SK-N-SH treated with all-trans-retinoic acid at 6 μM for 48 hours (cell line): ENCODE results near the gene GALR1.

Experiments used
- ATAC-seq: fragments of 200-7000 bp; cut with Tn5 transposase; 3 replicates; pipeline ENCODE4 v1.9.1; 2020; ENCODE audit warnings: mild to moderate bottlenecking, moderate library complexity
- ARNTL ChIP-seq: fragments of 450-650 bp; formaldehyde crosslinking; IDR thresholded peaks from 2 replicates; pipeline ENCODE4 v1.5.0; 2020; ENCODE audit warnings: low read depth, mild to moderate bottlenecking, moderate library complexity, borderline replicate concordance
- CSDC2 ChIP-seq: fragments of 250-450 bp; sonication (Bioruptor Pico); IDR thresholded peaks from 2 replicates; pipeline ENCODE4 v1.5.0; 2020; ENCODE audit warnings: mild to moderate bottlenecking, moderate library complexity
- ESRRG ChIP-seq: fragments of 250-450 bp; sonication (Bioruptor Pico); IDR thresholded peaks from 2 replicates; pipeline ENCODE4 v1.6.1; 2021; ENCODE audit warnings: mild to moderate bottlenecking
- GLIS3 ChIP-seq: fragments of 250-450 bp; sonication (Bioruptor Pico); IDR thresholded peaks from 2 replicates; pipeline ENCODE4 v1.5.0; 2020; ENCODE audit warnings: mild to moderate bottlenecking, moderate library complexity
- ISL1 ChIP-seq: fragments of 250-450 bp; sonication (Bioruptor Pico); IDR thresholded peaks from 2 replicates; pipeline ENCODE4 v2.1.2; 2022; ENCODE audit warnings: mild to moderate bottlenecking, moderate library complexity
- PATZ1 ChIP-seq: fragments of 250-450 bp; sonication (Bioruptor Pico); IDR thresholded peaks from 2 replicates; pipeline ENCODE4 v1.8.0; 2020; ENCODE audit warnings: mild to moderate bottlenecking, moderate library complexity, borderline replicate concordance
- PPARA ChIP-seq: fragments of 250-450 bp; sonication (Bioruptor Pico); IDR thresholded peaks from 2 replicates; pipeline ENCODE4 v1.5.0; 2020; ENCODE audit warnings: mild to moderate bottlenecking, borderline replicate concordance
- RARB ChIP-seq: fragments of 250-450 bp; sonication (Bioruptor Pico); IDR thresholded peaks from 2 replicates; pipeline ENCODE4 v1.8.0; 2021; ENCODE audit warnings: mild to moderate bottlenecking, moderate library complexity
- SNAI2 ChIP-seq: fragments of 250-450 bp; sonication (Bioruptor Pico); IDR thresholded peaks from 2 replicates; pipeline ENCODE4 v1.5.0; 2020; ENCODE audit warnings: mild to moderate bottlenecking, moderate library complexity
- TCF4 ChIP-seq: fragments of 250-450 bp; sonication (Bioruptor Pico); IDR thresholded peaks from 2 replicates; pipeline ENCODE4 v1.8.0; 2021; ENCODE audit warnings: mild to moderate bottlenecking, moderate library complexity, borderline replicate concordance
- TOX ChIP-seq: fragments of 250-450 bp; sonication (Bioruptor Pico); IDR thresholded peaks from 2 replicates; pipeline ENCODE4 v1.8.0; 2021; ENCODE audit warnings: mild to moderate bottlenecking, moderate library complexity, borderline replicate concordance
- TSHZ2 ChIP-seq: fragments of 250-450 bp; sonication (Bioruptor Pico); IDR thresholded peaks from 2 replicates; pipeline ENCODE4 v1.5.0; 2020; ENCODE audit warnings: mild to moderate bottlenecking, moderate library complexity
- ZC3H10 ChIP-seq: fragments of 250-450 bp; sonication (Bioruptor Pico); IDR thresholded peaks from 2 replicates; pipeline ENCODE4 v1.5.1; 2021; ENCODE audit warnings: mild to moderate bottlenecking, moderate library complexity
- ZFP3 ChIP-seq: fragments of 250-450 bp; sonication (Bioruptor Pico); IDR thresholded peaks from 2 replicates; pipeline ENCODE4 v1.5.0; 2020; ENCODE audit warnings: mild to moderate bottlenecking, moderate library complexity
- ZFP30 ChIP-seq: fragments of 450-650 bp; formaldehyde crosslinking; IDR thresholded peaks from 2 replicates; pipeline ENCODE4 v1.5.0; 2022; ENCODE audit warnings: mild to moderate bottlenecking, moderate library complexity
- ZNF565 ChIP-seq: fragments of 450-650 bp; formaldehyde crosslinking; conservative IDR thresholded peaks from 2 replicates; pipeline ENCODE4 v1.5.0; 2020; ENCODE audit warnings: low read depth, mild to moderate bottlenecking, moderate library complexity
- ZNF70 ChIP-seq: fragments of 450-650 bp; formaldehyde crosslinking; IDR thresholded peaks from 2 replicates; pipeline ENCODE4 v1.5.0; 2020; ENCODE audit warnings: mild to moderate bottlenecking, moderate library complexity
- ZNF8 ChIP-seq: fragments of 450-650 bp; formaldehyde crosslinking; IDR thresholded peaks from 2 replicates; pipeline ENCODE4 v1.5.0; 2020; ENCODE audit warnings: mild to moderate bottlenecking, moderate library complexity
- TF ChIP-seq, protein P1 (sequence below): fragments of 250-450 bp; sonication (Bioruptor Pico); IDR thresholded peaks from 2 replicates; pipeline ENCODE4 v1.8.0; 2021; ENCODE audit warnings: low read depth, mild to moderate bottlenecking, moderate library complexity, borderline replicate concordance
- TF ChIP-seq, protein P2 (sequence below): fragments of 250-450 bp; sonication (Bioruptor Pico); IDR thresholded peaks from 2 replicates; pipeline ENCODE4 v1.5.1; 2020; ENCODE audit warnings: low read depth, mild to moderate bottlenecking, moderate library complexity
- TF ChIP-seq, protein P3 (sequence below): fragments of 250-450 bp; sonication (Bioruptor Pico); IDR thresholded peaks from 2 replicates; pipeline ENCODE4 v1.5.1; 2021; ENCODE audit warnings: mild to moderate bottlenecking, moderate library complexity

The GALR1 gene

DNA sequence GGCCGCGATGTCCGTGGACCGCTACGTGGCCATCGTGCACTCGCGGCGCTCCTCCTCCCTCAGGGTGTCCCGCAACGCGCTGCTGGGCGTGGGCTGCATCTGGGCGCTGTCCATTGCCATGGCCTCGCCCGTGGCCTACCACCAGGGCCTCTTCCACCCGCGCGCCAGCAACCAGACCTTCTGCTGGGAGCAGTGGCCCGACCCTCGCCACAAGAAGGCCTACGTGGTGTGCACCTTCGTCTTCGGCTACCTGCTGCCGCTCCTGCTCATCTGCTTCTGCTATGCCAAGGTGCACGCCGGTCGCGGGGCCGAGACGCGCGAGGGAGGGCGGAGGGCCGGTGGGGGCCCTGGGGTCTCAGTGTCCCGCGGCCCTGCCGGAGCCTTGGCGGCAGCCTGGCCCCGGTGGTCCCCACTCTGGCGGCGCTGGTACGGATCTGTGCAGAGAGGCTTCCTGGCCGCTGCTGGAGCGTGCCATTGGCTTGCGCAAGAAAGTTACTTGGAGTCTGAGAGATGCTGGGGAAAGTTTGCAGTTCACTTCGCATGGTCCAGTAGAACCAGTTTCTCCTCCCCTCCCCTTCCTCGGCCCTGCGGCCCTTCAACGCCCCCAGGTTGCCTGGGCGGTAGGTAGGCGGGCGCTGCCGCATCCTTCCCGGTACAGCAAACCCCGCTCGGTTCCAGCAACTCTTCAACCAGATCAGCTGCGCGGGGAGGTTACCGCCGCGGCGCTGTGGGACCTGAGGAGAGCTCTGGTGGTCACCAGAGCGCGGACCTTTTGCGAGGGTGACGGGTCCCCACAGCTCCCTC lies 1.5 kb downstream of the GALR1 start (continued):
- TF ChIP-seq PPARA (CRISPR knock-in tag) = no peak

GRCh38 chr18:77251730-77252050 lies 2.0 kb downstream of the GALR1 start:
- ATAC-seq = no peak
- TF ChIP-seq GLIS3 (CRISPR knock-in tag) (no peak), RARB (no peak), ZFP3 (CRISPR knock-in tag) (no peak), CSDC2 (CRISPR knock-in tag) (no peak), ZC3H10 (CRISPR knock-in tag) (no peak), ZNF70 (no peak), TOX (CRISPR knock-in tag) (no peak), ISL1 (CRISPR knock-in tag) (no peak), ARNTL (CRISPR knock-in tag) (no peak), TSHZ2 (no peak)
- TF ChIP-seq, protein P1, sequence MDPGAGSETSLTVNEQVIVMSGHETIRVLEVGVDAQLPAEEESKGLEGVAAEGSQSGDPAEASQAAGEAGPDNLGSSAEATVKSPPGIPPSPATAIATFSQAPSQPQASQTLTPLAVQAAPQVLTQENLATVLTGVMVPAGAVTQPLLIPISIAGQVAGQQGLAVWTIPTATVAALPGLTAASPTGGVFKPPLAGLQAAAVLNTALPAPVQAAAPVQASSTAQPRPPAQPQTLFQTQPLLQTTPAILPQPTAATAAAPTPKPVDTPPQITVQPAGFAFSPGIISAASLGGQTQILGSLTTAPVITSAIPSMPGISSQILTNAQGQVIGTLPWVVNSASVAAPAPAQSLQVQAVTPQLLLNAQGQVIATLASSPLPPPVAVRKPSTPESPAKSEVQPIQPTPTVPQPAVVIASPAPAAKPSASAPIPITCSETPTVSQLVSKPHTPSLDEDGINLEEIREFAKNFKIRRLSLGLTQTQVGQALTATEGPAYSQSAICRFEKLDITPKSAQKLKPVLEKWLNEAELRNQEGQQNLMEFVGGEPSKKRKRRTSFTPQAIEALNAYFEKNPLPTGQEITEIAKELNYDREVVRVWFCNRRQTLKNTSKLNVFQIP (CRISPR knock-in tag) = no peak
- TF ChIP-seq, protein P2, sequence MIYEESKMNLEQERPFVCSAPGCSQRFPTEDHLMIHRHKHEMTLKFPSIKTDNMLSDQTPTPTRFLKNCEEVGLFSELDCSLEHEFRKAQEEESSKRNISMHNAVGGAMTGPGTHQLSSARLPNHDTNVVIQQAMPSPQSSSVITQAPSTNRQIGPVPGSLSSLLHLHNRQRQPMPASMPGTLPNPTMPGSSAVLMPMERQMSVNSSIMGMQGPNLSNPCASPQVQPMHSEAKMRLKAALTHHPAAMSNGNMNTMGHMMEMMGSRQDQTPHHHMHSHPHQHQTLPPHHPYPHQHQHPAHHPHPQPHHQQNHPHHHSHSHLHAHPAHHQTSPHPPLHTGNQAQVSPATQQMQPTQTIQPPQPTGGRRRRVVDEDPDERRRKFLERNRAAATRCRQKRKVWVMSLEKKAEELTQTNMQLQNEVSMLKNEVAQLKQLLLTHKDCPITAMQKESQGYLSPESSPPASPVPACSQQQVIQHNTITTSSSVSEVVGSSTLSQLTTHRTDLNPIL (CRISPR knock-in tag) = no peak
- TF ChIP-seq, all 23 proteins: peak for 0

DNA sequence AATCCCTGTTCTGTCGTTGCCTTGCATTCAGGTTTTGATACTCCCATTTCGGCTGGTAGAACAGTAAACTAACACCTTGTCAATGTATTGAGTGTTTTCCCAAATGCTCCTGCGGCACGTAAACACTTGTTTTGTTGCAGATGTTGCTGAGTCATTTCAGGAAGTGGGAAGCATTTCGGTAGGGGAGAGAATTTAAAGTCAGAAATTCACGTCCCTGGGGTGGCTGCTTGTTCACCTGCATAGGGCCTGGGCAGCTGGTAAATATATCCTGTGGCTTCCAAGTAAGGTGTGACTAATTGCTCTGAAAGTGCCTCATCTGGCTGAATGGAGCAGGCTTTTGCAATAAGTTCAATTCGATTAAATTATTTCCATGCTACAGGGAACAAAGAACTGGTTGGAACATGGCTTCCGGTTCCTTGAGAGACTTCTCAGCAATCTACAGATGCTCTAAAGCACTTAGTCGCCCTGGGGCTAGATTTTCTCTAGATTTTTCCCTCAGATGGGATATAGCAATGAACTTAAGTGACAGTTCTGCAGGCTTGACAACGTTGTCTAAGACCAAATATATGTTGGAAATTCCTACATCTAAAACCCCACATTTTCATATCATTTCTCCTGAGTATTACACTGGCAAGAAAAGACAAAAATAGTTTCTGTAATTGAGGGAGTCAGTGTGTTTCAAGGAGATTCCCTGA lies 5.2 kb downstream of the GALR1 start:
- ATAC-seq = no peak
- no peak for TF ChIP-seq PATZ1 (CRISPR knock-in tag)
- TF ChIP-seq TSHZ2 = no peak
- TF ChIP-seq ZFP30 = no peak
- no peak for TF ChIP-seq ZNF70
- TF ChIP-seq ZNF8 (CRISPR knock-in tag) = no peak
- TF ChIP-seq ISL1 (CRISPR knock-in tag) = no peak
- TF ChIP-seq PPARA (CRISPR knock-in tag) = no peak
- no peak for TF ChIP-seq SNAI2 (CRISPR knock-in tag)
- TF ChIP-seq TCF4 = no peak
- TF ChIP-seq, protein P3, sequence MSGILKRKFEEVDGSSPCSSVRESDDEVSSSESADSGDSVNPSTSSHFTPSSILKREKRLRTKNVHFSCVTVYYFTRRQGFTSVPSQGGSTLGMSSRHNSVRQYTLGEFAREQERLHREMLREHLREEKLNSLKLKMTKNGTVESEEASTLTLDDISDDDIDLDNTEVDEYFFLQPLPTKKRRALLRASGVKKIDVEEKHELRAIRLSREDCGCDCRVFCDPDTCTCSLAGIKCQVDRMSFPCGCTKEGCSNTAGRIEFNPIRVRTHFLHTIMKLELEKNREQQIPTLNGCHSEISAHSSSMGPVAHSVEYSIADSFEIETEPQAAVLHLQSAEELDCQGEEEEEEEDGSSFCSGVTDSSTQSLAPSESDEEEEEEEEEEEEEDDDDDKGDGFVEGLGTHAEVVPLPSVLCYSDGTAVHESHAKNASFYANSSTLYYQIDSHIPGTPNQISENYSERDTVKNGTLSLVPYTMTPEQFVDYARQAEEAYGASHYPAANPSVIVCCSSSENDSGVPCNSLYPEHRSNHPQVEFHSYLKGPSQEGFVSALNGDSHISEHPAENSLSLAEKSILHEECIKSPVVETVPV (CRISPR knock-in tag) = no peak
- no peak for TF ChIP-seq ESRRG
- TF ChIP-seq RARB = no peak
- TF ChIP-seq GLIS3 (CRISPR knock-in tag) = no peak
- TF ChIP-seq ZNF565 = no peak
